Caco-2 (cell line): Measurements from ENCODE around the gene CLEC4G. TPM values are rescaled to one million over a fixed set of nuclear protein-coding genes. Genes with fewer than 3 reads are reported as not detected.
"Not testable (repeated sequence)": the region's sequence is repeated elsewhere in the genome, so short reads cannot be mapped to it uniquely, and the experiment has no call there.

Experiments
- BruUV-seq: library from RNA; stranded (reverse); fragments of 400-500 nt; replicated peaks from 2 replicates; lab custom pipeline; 2021; lab: Mats Ljungman, UMichigan
- CTCF ChIA-PET: fragments of 300-600 bp; sonication (Branson Sonifier 250); formaldehyde crosslinking; loops from one replicate; lab custom pipeline; 2022; ENCODE audit warnings: antibody characterized with exemption; lab: Charles Lee
- POLR2A ChIA-PET: fragments of 300-600 bp; sonication (Branson Sonifier 250); formaldehyde crosslinking; loops from one replicate; lab custom pipeline; 2022; ENCODE audit warnings: antibody characterized with exemption; lab: Charles Lee
- DNase-seq, 2 experiments: peaks; one replicate each; pipeline versions ENCODE4 v3.0.0 to v3.0.0-alpha.2; 2020 to 2022
- H3K27me3 ChIP-seq: replicated peaks from 2 replicates; pipeline ENCODE4 v1.6.0; 2011; ENCODE audit warnings: low read length; ENCODE audit not compliant: control insufficient read depth, insufficient read depth
- H3K36me3 ChIP-seq: 2 replicates; pipeline ENCODE4 v1.5.1; 2011; ENCODE audit warnings: low read length; ENCODE audit not compliant: control insufficient read depth, insufficient read depth
- H3K4me1 ChIP-seq: fragments of 250-450 bp; sonication (Bioruptor Pico); 2 replicates; pipeline ENCODE4 v1.5.1; 2020; ENCODE audit warnings: mild to moderate bottlenecking
- H3K4me3 ChIP-seq: 2 replicates; pipeline ENCODE4 v1.5.1; 2011; ENCODE audit warnings: low read depth, mild to moderate bottlenecking, control low read depth, low read length
- H3K9me3 ChIP-seq: fragments of 250-450 bp; sonication (Bioruptor Pico); 2 replicates; pipeline ENCODE4 v1.5.1; 2020; ENCODE audit warnings: mild to moderate bottlenecking, moderate library complexity
- H3K27ac Mint-ChIP-seq: one replicate; pipeline ENCODE4 v1.8.0; 2022; ENCODE audit warnings: mixed read lengths; ENCODE audit not compliant: unreplicated experiment
- H3K27me3 Mint-ChIP-seq: one replicate; pipeline ENCODE4 v1.8.0; 2022; ENCODE audit warnings: mixed read lengths; ENCODE audit not compliant: insufficient read depth, unreplicated experiment
- H3K36me3 Mint-ChIP-seq: one replicate; pipeline ENCODE4 v1.8.0; 2022; ENCODE audit warnings: mild to moderate bottlenecking, mixed read lengths; ENCODE audit not compliant: insufficient read depth, unreplicated experiment
- H3K4me1 Mint-ChIP-seq: one replicate; pipeline ENCODE4 v1.8.0; 2022; ENCODE audit warnings: low read depth, mixed read lengths; ENCODE audit not compliant: unreplicated experiment
- H3K4me3 Mint-ChIP-seq: one replicate; pipeline ENCODE4 v1.8.0; 2022; ENCODE audit warnings: mild to moderate bottlenecking, moderate library complexity, mixed read lengths; ENCODE audit not compliant: unreplicated experiment
- H3K9me3 Mint-ChIP-seq: one replicate; pipeline ENCODE4 v1.8.0; 2022; ENCODE audit warnings: mixed read lengths; ENCODE audit not compliant: unreplicated experiment
- intact Hi-C: fragments of 100-400 bp; cut with micrococcal nuclease; formaldehyde crosslinking; loops from one replicate; pipeline ENCODE4 v1.10.0; 2022; ENCODE audit not compliant: unreplicated experiment
- total RNA-seq: library from RNA; stranded (reverse); gene quantifications from 2 replicates; pipeline ENCODE4 v1.2.3, GENCODE V29; 2022
- TF ChIP-seq, protein P1 (sequence below), 2 experiments: fragments of 200-600 bp in 1 of 2; IDR thresholded peaks; 1 replicate in 1 of 2; 2 replicates in 1 of 2; pipeline versions ENCODE4 v1.5.1 to v1.8.0; 2011 to 2022; ENCODE audit warnings: antibody characterized with exemption in 1 of 2, control low read depth in 1 of 2, inconsistent platforms in 1 of 2, low read depth in 1 of 2, low read length in 1 of 2, mild to moderate bottlenecking in 1 of 2, moderate library complexity in 1 of 2; ENCODE audit not compliant: insufficient read depth in 1 of 2, severe bottlenecking in 1 of 2, unreplicated experiment in 1 of 2

CLEC4G gene
- total RNA-seq, 1 experiment from 2014 or later: not detected

- no peaks in the 10 kb centered on the region for H3K27me3 ChIP-seq
- H3K27ac Mint-ChIP-seq: no peak overlapping the region
- H3K27me3 Mint-ChIP-seq: peaks cover 3% of the 10 kb centered on the region
- H3K9me3 ChIP-seq: no peaks in the 10 kb centered on the region
- ChIA-PET CTCF (no interaction called here), POLR2A (no interaction called here)
- H3K4me1 ChIP-seq: no peaks in the 10 kb centered on the region
- no peaks in the 10 kb centered on the region for H3K9me3 Mint-ChIP-seq
- H3K4me1 Mint-ChIP-seq: no peaks in the 10 kb centered on the region
- no TSS peak for BruUV-seq
- H3K4me3 Mint-ChIP-seq: no peak overlapping the region
- no peaks in the 10 kb centered on the region for H3K36me3 ChIP-seq
- no peak overlapping the region for H3K4me3 ChIP-seq
- intact Hi-C loops: loop anchor here (2.0 kb wide), 1 partner anchor 50 kb away; no protein-coding TSS in a partner anchor
- DNase-seq: peak in 1 of 2 experiments; percentile 37
- no peaks in the 10 kb centered on the region for H3K36me3 Mint-ChIP-seq
- TF ChIP-seq, protein P1, sequence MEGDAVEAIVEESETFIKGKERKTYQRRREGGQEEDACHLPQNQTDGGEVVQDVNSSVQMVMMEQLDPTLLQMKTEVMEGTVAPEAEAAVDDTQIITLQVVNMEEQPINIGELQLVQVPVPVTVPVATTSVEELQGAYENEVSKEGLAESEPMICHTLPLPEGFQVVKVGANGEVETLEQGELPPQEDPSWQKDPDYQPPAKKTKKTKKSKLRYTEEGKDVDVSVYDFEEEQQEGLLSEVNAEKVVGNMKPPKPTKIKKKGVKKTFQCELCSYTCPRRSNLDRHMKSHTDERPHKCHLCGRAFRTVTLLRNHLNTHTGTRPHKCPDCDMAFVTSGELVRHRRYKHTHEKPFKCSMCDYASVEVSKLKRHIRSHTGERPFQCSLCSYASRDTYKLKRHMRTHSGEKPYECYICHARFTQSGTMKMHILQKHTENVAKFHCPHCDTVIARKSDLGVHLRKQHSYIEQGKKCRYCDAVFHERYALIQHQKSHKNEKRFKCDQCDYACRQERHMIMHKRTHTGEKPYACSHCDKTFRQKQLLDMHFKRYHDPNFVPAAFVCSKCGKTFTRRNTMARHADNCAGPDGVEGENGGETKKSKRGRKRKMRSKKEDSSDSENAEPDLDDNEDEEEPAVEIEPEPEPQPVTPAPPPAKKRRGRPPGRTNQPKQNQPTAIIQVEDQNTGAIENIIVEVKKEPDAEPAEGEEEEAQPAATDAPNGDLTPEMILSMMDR (IDR thresholded peaks at IDR 0.05; ENCODE audit: insufficient read depth in 1 of 2, low read depth in 1 of 2, low read length in 1 of 2, severe bottlenecking in 1 of 2, unreplicated experiment in 1 of 2): peak in 1 of 2 experiments; percentile 6
Observed at GRCh38 chr19:7748756-7749155, 16.8 kb upstream of the CLEC4G start.

DNA sequence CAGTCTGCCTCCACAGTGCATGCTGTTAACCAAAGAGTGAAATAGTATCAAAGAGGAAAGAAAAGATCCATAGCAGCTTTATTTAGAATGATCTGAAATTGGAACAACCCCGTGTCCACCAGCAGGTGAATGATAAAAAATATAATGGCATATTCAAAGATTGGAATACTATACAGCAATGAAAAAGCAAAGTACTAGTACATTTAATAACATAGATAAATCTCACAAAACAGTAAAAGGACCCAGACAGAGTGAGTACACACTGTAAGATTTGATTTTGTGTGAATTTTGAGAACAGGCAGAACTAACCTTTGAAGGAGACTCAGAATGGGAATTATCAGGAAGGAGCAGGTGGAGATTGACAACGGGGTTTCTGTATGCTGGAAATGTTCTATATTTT, 16.3 kb upstream of the CLEC4G start:
- Mint-ChIP-seq H3K27me3 (peaks cover 3% of the 10 kb centered on the region), H3K9me3 (no peaks in the 10 kb centered on the region), H3K27ac (no peak overlapping the region), H3K36me3 (no peaks in the 10 kb centered on the region), H3K4me1 (no peaks in the 10 kb centered on the region), H3K4me3 (no peak overlapping the region)
- TF ChIP-seq, protein P1 (IDR thresholded peaks at IDR 0.05; ENCODE audit: insufficient read depth in 1 of 2, low read depth in 1 of 2, low read length in 1 of 2, severe bottlenecking in 1 of 2, unreplicated experiment in 1 of 2): no peak
- Histone ChIP-seq H3K36me3 (no peaks in the 10 kb centered on the region), H3K4me3 (no peak overlapping the region), H3K9me3 (no peaks in the 10 kb centered on the region), H3K27me3 (no peaks in the 10 kb centered on the region), H3K4me1 (no peaks in the 10 kb centered on the region)
- DNase-seq: no peak
- POLR2A ChIA-PET: no interaction called here
- intact Hi-C loops: loop anchor here (2.0 kb wide), 1 partner anchor 51 kb away; no protein-coding TSS in a partner anchor
- CTCF ChIA-PET: no interaction called here
- BruUV-seq: no TSS peak

DNA sequence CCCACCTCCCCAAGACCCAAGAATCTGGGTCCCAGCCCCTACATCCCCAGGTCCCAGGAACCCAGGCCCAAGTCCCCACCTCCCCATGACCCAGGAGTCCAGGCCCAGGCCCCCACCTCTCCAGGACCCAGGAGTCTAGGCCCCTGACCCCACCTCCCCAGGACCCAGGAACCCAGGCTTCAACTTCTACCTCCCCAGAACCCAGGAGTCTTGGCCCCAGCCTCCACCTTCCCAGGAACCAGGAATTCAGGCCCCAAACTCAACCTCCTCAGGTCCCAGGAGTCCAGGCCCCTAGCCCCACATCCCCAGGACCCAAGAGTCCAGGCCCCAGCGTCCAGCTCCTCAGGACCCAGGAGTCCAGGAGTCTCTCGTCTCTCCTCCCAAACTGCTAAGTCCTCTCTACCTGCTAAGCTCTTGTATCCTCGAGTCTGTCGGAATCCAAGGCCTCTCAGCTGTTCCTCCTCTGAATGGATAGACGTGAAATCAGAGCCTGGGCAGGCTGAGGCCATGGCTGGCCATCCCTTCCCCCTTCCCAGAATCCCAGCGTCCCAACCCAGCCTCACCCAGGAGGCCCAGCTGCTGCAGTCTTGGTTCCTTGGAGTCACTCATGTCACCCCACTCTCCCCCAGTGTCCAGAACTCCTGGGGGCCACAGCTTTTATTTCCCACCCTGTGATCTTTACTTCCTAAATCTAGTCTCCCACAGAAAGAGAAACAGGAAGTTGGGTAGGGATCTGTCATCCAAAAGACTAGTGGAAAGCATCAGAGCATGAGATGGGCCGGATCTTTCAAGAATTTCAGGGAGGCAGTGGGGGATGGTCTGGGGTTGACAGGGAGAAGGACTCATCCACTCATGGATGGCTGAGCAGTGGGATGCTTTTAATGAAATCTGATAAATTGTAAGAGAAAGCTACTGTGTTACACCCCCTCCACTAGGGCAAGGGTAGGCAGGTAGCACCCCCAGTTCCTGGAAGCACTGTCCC, 15.3 kb upstream of the CLEC4G start, which contains the start of gene CD209:
Gene CD209 (minus strand): TSS at position 632 of the 982 bp plus-strand sequence. CDS start 23 bp downstream, at position 609.
- Mint-ChIP-seq H3K4me1 (no peaks in the 10 kb centered on the region), H3K9me3 (no peaks in the 10 kb centered on the region), H3K27ac (no peak within 1 kb of the TSS), H3K36me3 (no peaks in the 10 kb centered on the region), H3K27me3 (peaks cover 6% of the 10 kb centered on the region), H3K4me3 (no peak within 1 kb of the TSS)
- no TSS peak for BruUV-seq
- no peaks in the 10 kb centered on the region for H3K36me3 ChIP-seq
- intact Hi-C loops: no loop called here
- CTCF ChIA-PET: no interaction called here
- no peak within 1 kb of the TSS for H3K4me3 ChIP-seq
- no peaks in the 10 kb centered on the region for H3K4me1 ChIP-seq
- DNase-seq: no peak
- H3K27me3 ChIP-seq: no peaks in the 10 kb centered on the region
- POLR2A ChIA-PET: no interaction called here
- TF ChIP-seq, protein P1 (IDR thresholded peaks at IDR 0.05; ENCODE audit: insufficient read depth in 1 of 2, low read depth in 1 of 2, low read length in 1 of 2, severe bottlenecking in 1 of 2, unreplicated experiment in 1 of 2): no peak
- H3K9me3 ChIP-seq: no peaks in the 10 kb centered on the region

DNA sequence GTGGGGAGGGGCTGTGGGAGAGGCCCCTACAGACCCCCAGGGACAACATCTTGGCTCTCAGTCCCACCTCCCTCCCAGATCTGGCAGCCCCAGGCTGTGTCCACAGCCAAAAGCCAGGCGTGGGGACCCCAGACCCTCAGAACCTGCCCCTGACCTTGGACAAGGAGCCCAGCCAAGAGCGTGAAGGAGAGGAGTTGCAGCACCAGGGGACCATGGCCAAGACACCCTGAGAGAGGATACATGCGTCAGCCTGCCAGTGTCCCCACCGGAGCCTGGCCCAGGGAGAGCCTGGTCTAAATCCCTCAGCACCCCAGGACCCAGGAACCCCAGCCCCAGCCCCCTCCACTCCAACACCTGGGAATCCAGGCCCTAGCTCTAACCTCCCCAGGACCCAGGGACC, 14.4 kb upstream of the CLEC4G start:
- intact Hi-C loops, H3K4me3 Mint-ChIP-seq, H3K9me3 Mint-ChIP-seq, H3K4me1 ChIP-seq, H3K36me3 Mint-ChIP-seq, CTCF ChIA-PET, POLR2A ChIA-PET, H3K27ac Mint-ChIP-seq, H3K27me3 ChIP-seq, H3K4me1 Mint-ChIP-seq, H3K4me3 ChIP-seq, BruUV-seq, DNase-seq, H3K36me3 ChIP-seq, H3K9me3 ChIP-seq: not testable (repeated sequence)
- H3K27me3 Mint-ChIP-seq: peaks cover 10% of the 10 kb centered on the region
